Stimulated activated CD4-positive, alpha-beta T cell treated with anti-CD3 and anti-CD28 coated beads, Interleukin-1b, Interleukin-23, amount 100 ng/mL, for 24 hours (primary cell): ENCODE results near the gene LRIF1.
"Not testable (repeated sequence)": the region's sequence is repeated elsewhere in the genome, so short reads cannot be mapped to it uniquely, and the experiment has no call there.

ENCODE experiments used
- DNase-seq, 4 experiments: peaks; one replicate each; pipeline ENCODE4 v3.0.0-alpha.2; 2020; ENCODE audit warnings: low read depth in 4 of 4, low spot score in 1 of 4

Gene LRIF1, protein sequence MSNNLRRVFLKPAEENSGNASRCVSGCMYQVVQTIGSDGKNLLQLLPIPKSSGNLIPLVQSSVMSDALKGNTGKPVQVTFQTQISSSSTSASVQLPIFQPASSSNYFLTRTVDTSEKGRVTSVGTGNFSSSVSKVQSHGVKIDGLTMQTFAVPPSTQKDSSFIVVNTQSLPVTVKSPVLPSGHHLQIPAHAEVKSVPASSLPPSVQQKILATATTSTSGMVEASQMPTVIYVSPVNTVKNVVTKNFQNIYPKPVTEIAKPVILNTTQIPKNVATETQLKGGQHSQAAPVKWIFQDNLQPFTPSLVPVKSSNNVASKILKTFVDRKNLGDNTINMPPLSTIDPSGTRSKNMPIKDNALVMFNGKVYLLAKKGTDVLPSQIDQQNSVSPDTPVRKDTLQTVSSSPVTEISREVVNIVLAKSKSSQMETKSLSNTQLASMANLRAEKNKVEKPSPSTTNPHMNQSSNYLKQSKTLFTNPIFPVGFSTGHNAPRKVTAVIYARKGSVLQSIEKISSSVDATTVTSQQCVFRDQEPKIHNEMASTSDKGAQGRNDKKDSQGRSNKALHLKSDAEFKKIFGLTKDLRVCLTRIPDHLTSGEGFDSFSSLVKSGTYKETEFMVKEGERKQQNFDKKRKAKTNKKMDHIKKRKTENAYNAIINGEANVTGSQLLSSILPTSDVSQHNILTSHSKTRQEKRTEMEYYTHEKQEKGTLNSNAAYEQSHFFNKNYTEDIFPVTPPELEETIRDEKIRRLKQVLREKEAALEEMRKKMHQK

DNA sequence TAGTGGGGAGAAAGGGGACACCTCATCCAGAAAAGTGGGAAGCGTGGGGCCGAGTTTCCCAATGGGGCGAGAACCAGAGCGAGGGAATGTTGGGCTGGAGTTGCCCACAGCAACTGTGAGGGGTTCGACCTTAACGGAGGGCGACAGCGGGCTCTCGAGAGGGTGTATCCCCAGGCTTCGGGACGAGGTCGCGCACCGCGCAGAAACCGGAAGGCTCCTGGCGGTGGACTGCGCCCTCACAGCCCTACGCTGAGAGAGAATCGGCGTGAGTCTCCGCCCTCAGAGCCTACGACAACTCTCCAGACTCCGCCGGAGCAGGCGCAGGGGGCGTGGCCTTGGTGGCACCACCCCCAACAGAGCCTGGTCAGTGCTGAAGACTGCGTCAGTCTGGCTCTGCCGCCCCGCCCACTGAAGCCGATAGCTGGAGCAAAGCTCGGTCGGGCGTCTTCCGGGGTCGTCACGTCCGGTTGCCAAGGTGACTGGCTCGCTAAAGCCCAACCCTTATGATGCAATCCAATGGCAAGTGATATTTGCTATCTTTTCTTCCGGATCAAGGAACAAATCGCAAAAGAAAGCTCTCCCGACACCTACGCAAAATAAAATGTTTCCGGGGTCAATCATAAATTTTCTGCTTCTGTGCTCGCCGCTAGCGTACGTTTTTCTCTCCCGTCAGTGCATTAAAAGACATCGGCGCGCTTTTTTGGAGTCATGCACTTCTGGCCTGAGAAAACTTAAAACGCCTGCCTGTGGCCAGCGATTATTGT lies at the start of gene LRIF1:
Gene LRIF1, minus strand, starts transcription at position 232 of the 764 bp plus-strand sequence. CDS start 234 bp downstream, outside the sequence.
- peak; percentile 97 to 100 (median 99) for DNase-seq

- DNase-seq, result no peak
These were observed 44.3 kb upstream of the LRIF1 start for GRCh38 chr1:111008031-111008430.

DNA sequence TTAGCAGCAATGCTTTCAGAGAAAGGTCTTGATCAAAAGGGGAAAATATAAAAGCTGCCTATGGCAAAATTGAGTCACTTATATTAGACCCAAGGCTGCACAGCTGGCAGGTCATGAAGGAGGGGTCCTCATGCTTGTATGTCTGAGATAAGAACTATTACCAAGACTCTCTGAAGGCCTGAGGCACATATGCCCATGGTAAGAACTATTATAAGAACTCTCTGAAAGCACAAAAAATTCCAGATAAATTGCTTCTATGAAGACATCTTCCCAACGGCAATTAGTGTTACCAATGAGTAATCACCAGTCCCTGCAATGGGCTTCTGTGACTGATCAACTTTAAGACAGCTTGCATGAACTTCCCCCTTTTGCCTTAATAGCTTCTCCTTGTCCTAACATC lies 42.8 kb upstream of the LRIF1 start:
- no peak for DNase-seq

DNA sequence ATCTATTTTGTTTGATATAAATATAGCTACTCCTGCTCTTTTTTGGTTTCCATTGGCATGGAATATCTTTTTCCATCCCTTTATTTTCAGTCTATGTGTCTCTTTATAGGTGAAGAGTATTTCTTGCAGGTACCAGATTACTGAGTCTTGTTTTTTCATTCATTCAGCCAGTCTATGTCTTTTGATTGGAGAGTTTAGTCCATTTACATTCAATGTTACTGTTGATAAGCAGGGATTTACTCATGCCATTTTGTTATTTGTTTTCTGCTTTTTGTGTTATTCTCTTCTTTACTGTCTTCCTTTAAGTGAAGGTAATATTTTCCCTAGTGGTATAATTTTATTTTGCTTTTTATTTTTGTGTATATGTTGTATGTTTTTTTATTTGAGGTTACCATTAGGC lies 35.9 kb upstream of the LRIF1 start:
- not testable (repeated sequence) for DNase-seq

DNA sequence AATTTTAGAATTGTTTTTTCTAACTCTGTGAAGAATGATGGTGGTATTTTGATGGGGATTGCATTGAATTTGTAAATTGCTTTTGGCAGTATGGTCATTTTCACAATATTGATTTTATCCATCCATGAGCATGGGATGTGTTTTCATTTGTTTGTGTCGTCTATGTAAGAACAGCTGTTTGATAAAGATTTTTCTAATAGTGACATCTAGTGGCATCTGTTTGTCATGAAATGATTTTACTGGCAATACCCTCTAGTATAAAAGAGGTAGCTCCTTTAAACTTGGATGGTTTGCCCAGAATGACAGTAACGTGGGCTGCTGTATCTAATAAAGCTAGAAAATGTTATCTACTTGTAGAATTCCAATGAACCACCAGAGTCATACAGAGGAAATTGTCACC lies 28.6 kb upstream of the LRIF1 start:
- not testable (repeated sequence) for DNase-seq

DNA sequence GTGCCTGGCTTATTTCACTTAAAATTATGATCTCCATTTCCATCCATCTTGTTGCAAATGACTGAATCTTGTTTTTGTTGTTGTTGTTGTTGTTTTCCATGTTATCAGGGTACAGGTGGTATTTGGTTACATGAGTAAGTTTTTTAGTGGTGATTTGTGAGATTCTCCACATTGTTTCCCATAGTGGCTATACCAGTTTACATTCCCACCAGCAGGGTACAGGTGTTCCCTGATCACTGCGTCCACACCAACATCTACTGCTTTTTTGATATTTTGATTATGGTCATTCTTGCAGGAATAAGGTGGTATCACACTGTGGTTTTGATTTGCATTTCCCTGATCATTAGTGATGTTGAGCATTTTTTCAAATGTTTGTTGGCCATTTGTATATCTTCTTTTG lies 27.6 kb upstream of the LRIF1 start:
- not testable (repeated sequence) for DNase-seq

DNA sequence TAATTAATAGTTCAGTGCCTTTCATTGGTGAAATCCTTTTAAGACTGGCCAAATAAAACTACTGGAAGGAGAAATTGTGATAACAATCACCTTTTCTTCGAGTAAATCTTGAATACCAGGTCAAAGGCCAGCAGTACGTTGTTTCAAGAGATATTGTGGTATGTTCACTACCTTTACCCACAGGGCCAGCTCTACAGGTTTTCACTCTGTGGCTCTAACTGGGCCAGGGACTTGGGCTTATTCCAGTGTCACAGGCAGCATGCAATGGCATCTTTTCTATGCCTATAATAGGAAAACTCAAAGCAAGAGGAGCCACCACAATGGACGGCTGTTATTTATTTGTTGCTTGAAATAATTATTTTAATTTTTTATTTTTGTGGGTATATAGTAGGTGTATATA lies 26.8 kb upstream of the LRIF1 start:
- no peak for DNase-seq

DNA sequence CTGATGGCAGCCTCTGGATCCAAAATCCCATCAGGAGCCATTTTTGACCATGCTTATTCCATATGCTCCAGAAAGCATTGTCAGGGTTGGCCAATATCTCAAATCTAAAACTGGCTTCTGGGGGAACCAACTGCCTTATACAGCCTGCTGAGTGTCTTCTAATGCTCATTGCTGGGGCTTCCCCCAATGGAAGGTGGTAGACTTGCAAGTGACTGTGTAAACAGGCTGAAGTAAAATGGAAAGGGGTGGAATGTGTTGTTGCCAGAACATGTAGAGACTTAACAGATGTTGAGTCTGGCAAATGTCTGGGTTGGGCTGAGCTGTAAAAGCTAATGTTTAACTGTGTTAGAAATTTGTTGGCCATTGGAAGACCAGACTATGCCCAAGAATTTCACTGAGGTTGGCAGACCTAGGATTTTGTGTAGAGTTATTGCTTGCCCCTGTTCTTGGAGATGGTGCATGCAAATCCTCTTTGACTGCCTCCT lies 22.7 kb upstream of the LRIF1 start:
- DNase-seq, result no peak

GRCh38 chr1:110982320-110982719 lies 18.6 kb upstream of the LRIF1 start:
- no peak for DNase-seq

DNA sequence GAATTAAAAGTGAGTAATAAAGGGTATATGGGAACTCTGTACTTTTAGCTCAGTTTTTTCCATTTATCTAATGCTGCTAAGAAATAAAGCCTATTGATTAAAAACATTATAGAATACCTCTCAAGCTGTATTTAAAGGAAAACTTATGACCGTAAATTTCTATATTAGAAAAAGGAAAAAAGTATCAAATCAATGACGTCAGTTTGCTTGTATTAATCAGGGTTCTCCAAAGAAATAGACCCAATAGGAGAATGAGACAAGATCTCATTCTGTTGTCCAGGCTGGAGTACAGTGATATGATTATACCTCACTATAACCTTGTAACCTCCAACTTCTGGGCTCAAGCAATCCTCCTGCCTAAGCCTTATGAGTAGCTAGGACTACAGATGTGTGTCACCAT lies 15.4 kb upstream of the LRIF1 start:
- no peak for DNase-seq

DNA sequence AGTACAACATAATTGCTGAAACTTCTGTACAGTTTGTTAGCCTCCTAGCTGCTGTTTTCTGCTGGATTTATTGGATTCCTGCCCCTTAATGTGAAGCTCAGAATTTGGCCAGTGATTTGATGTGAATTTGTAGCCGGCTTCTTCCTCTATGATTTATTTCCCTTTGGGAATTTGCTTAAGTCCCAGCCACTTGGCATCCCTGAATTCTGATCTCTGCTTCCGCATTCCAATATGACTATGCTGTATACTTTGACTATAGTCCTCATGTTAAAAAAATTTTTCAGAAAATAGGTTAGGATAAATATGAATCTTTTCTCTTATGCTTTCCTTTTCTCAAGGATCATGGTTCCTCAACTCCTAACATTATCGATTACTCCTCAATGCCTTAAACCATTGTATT lies 12.4 kb upstream of the LRIF1 start:
- DNase-seq, result no peak

GRCh38 chr1:110975265-110975664 lies 11.5 kb upstream of the LRIF1 start:
- no peak for DNase-seq

DNA sequence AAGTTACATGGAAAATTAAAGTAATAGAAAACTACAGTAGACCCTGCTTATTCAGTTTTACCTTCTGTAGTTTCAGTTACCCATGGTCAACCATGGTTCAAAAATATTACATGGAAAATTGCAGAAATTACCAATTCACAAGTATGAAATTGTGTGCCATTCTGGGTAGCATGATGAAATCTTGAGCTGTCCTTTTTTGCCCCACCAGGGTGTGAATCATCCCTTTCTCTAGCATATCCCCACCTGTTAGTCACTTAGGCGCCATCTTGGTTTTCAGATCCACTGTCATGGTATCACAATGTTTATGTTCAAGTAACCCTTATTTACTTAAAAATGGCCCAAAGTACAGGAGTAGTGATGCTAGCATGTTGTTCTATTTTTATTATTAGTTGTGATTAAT lies 3.5 kb upstream of the LRIF1 start:
- DNase-seq, result no peak

DNA sequence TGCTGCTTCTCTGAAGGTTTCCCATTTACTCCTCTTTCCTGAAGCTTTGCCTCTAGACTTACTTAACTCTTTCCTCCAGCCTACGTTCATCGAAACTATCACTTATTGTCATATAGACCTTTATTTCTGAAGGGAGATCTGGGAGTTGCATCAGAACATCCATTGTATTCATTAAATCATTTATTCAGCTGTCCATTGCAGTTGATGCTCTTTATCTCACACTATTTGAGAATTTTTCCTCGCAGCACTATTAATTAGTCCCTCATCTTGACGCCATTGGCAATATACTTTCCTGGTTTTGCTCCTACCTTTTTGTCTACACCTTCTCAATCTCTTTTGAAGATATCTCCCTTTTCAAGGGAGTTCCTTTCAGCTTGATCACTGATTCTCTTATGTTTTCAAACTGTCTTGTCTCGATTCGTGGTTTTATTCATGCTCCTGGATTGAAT lies 757 bp upstream of the LRIF1 start:
- no peak for DNase-seq

- DNase-seq, result peak; percentile 19 to 21 (median 19)
These were observed 631 bp downstream of the LRIF1 start for GRCh38 chr1:110962892-110963690.

- DNase-seq, result no peak
These were observed 1.8 kb downstream of the LRIF1 start for GRCh38 chr1:110961902-110962301.

DNA sequence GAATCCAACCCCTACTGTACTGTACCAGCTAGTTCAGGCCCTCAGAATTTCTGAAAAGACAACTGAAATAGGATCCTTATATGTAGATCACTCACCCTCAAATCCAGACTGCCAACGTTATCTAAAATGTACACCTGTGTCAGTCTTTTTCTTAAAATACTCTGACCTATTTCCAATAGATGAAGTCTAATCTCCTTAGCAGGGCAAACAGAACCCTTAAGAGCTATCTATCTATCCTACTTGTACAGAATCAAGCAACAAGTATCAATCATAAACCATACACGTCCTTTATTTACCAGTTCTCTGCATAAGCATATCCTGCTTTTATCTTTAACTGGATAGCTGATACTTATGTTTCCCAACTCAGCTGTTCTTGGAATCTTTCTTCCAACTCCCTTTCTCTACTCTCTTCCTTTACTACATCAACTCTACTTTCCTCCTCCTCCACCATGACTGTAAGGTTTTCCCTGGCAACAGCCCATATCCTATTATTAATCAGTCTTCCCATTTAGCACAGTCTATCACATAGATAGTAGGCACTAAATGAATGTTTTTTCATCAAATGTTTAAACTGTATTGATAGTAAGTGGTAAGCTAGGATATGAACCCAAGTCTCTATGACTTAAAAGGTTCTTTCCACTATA lies 2.8 kb downstream of the LRIF1 start:
- no peak for DNase-seq

DNA sequence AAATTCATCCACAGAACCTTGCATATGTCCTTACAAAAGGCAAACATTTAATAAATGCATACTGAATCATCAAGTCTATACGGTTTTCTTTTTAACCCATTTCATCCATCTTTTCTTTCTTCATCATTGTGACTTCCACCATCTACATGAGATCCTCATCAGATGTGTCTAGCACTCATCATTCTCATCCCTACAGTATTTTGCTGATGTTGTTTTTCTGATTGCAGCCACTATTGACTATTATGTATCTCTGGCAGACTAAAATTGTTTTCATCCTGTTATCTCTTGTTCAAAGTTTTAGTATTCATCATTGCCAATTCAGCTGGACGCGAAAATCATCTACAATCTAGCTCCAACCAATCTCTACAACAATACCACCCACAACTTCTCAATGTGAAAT lies 5.9 kb downstream of the LRIF1 start:
- no peak for DNase-seq

DNA sequence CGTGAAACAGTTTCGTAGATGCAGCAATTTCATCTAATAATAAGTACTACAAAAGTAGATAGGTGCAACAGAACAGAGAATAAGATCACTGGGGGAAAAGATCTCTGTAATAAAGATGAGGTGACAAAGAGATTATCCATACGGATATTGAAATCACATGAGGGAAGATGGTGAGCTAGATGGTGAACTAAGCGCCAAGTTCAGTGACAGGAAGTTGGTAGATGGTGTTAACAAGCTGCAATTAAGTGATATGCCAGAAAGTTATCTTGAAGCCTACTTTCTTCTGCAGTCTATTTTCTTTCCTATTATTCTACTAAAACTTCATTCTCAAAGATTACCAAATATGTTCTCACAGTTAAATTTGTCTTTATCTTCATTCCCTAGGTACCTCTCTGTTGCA lies 7.1 kb downstream of the LRIF1 start:
- no peak for DNase-seq

DNA sequence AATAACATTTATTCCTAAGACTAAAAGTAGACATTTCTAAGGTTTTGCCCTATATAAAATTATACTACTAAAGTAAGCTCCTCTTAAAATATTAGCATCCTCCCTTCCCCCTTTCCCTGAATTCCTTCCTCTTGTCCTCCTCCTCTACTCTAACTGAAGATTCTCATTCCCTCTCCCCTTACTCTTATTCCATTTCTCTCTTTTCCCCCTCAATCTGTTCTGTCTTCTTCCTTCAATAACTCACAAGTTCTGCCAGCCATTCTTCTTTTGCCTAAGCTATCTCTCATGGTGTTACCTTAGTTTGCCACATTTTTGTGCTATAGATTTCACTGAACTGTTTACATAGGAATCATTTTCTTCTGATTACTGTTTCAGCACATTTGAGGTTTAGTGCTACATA lies 10.7 kb downstream of the LRIF1 start:
- DNase-seq, result no peak
